ENCODE data around the gene SLC29A2. TPM values are rescaled to one million over a fixed set of nuclear protein-coding genes. Genes with fewer than 3 reads are reported as not detected.

Gene SLC29A2
- total and polyA plus RNA-seq, 2 of the 8 experiments (the other 6 are each of a cell fraction or from before 2014, with no cell fraction given): 29.3 to 31.6 TPM

GRCh38 chr11:66341502-66342126 is 29.9 kb downstream of the SLC29A2 start:
- H3K4me1 ChIP-seq (replicated peaks in 1 of 4; ENCODE audit: control insufficient read depth in 3 of 4, insufficient read depth in 4 of 4, low read length in 3 of 4): peaks cover 0 to 11% (median 9%) of the 10 kb centered on the region in 4 experiments; a peak in 6 of 7 replicates
- no peak overlapping the region; the same call in 1 of the 2 replicates for H2BK5ac ChIP-seq (ENCODE audit: low read depth, low read length)
- peaks cover 6 to 12% (median 9%) of the 10 kb centered on the region in 4 experiments; a peak in 4 of 8 replicates for H3K36me3 ChIP-seq (ENCODE audit: control insufficient read depth in 2 of 4, insufficient read depth in 4 of 4, low read length in 3 of 4)
- H2AFZ ChIP-seq (ENCODE audit: low read length): no peak overlapping the region
- ChIA-PET POLR2A (ENCODE audit: partially characterized antibody) (interaction anchor here (1.0 to 28.7 kb wide), 6 partner anchors 9 to 59 kb away, joined by 3 to 487 read pairs (median 3); partner anchors contain the start of genes SLC29A2 and YIF1A), CTCF (ENCODE audit: partially characterized antibody) (interaction anchor here (0.7 to 4.6 kb wide), 10 partner anchors 12 to 119 kb away, joined by 3 to 55 read pairs (median 4); partner anchors contain the start of genes CD248, TMEM151A and YIF1A)
- 0 out of 7 replicates have a peak overlapping the region, but pooled peaks of 1 of the 4 experiments have one; percentile 13 for H3K9ac ChIP-seq (replicated peaks in 1 of 4; ENCODE audit: extremely low read depth in 1 of 4, low read depth in 3 of 4, low read length in 3 of 4)
- no peak overlapping the region for H3K56ac ChIP-seq (replicated peaks; ENCODE audit: insufficient read length, low read depth, low read length)
- no peak overlapping the region for H3K23ac ChIP-seq (ENCODE audit: insufficient read length)
- H4K20me1 ChIP-seq (replicated peaks in 1 of 2; ENCODE audit: control insufficient read depth in 1 of 2, insufficient read depth in 2 of 2, low read length in 2 of 2): peaks cover 3 to 8% of the 10 kb centered on the region in 2 experiments
- H2AK5ac ChIP-seq (ENCODE audit: low read depth, low read length): no peak overlapping the region
- H3K4ac ChIP-seq (replicated peaks; ENCODE audit: insufficient read length, low read depth, low read length): no peak overlapping the region
- peaks cover 9% of the 10 kb centered on the region; the same call in 1 of the 2 replicates for H3K23me2 ChIP-seq (ENCODE audit: low read depth, low read length)
- no peak overlapping the region for H3K4me2 ChIP-seq (ENCODE audit: insufficient read depth in 1 of 2, low read depth in 2 of 2, low read length in 2 of 2)
- FAIRE-seq: no peak
- H3K18ac ChIP-seq (ENCODE audit: extremely low read depth, low read length): no peak overlapping the region
- H4K5ac ChIP-seq (ENCODE audit: insufficient read length, low read depth, low read length): no peak overlapping the region
- H3K27me3 ChIP-seq (replicated peaks in 1 of 4; ENCODE audit: control insufficient read depth in 3 of 4, extremely low read depth in 1 of 4, insufficient read depth in 3 of 4, low read length in 3 of 4): no peaks in the 10 kb centered on the region; a peak in 2 of 7 replicates
- H4K91ac ChIP-seq (replicated peaks; ENCODE audit: insufficient read length, low read length): peak overlapping the region; percentile 44
- no peak overlapping the region for H3K14ac ChIP-seq (ENCODE audit: insufficient read length)
- H2BK120ac ChIP-seq (replicated peaks; ENCODE audit: low read depth, low read length): no peak overlapping the region
- peaks cover 3% of the 10 kb centered on the region for H3K79me1 ChIP-seq (ENCODE audit: low read depth, low read length)
- no peak overlapping the region for H3K27ac ChIP-seq (ENCODE audit: low read depth, low read length)
- no peak overlapping the region for H2BK15ac ChIP-seq (ENCODE audit: low read length)
- no peak for DNase-seq (ENCODE audit: low read depth in 1 of 2, low spot score in 2 of 2)
- H4K8ac ChIP-seq (ENCODE audit: extremely low read depth, insufficient read depth, low read length): no peak overlapping the region
- 96% methylated on average over 20 of the region's 21 CpGs; no CpG with 5 or more reads in 1 of the 2 experiments for WGBS, 2 experiments (ENCODE audit: extremely low coverage in 1 of 2, insufficient coverage in 1 of 2, insufficient read length in 1 of 2, insufficient replicate concordance in 2 of 2, low coverage in 1 of 2, low lambda C conversion rate in 2 of 2, missing lambda C conversion rate in 1 of 2)
- H2BK20ac ChIP-seq (ENCODE audit: low read length): no peak overlapping the region
- no peak overlapping the region for H3K4me3 ChIP-seq (ENCODE audit: extremely low read depth in 1 of 4, insufficient read depth in 2 of 4, low read depth in 3 of 4, low read length in 4 of 4)
- no peak overlapping the region for H2BK12ac ChIP-seq (ENCODE audit: low read depth, low read length)
- H3K79me2 ChIP-seq (ENCODE audit: control insufficient read depth in 1 of 2, insufficient read depth in 2 of 2, low read length in 2 of 2): peaks cover 0 to 14% of the 10 kb centered on the region in 2 experiments; a peak in 2 of 4 replicates
- H3K9me3 ChIP-seq (ENCODE audit: insufficient read depth in 2 of 2, low read depth in 1 of 2, low read length in 1 of 2): no peaks in the 10 kb centered on the region
- no peak for TF ChIP-seq SIN3A (conservative IDR thresholded peaks at IDR 0.05 in 1 of 2, IDR thresholded peaks at IDR 0.05 in 1 of 2; ENCODE audit: low read depth in 1 of 2, low read length in 2 of 2)
- TF ChIP-seq GTF2F1 (IDR thresholded peaks at IDR 0.05; ENCODE audit: borderline replicate concordance, low read depth, low read length): no peak
- TF ChIP-seq TCF12 (IDR thresholded peaks at IDR 0.05; ENCODE audit: low read depth, low read length): no peak
- no peak for TF ChIP-seq BACH1 (IDR thresholded peaks at IDR 0.05; ENCODE audit: low read length)
- TF ChIP-seq ATF3 (IDR thresholded peaks at IDR 0.05; ENCODE audit: insufficient read depth, low read depth, low read length): no peak
- no peak for TF ChIP-seq SUZ12 (IDR thresholded peaks at IDR 0.05; ENCODE audit: low read length)
- no peak for TF ChIP-seq ASH2L (IDR thresholded peaks at IDR 0.05; ENCODE audit: low read length)
- TF ChIP-seq YY1 (IDR thresholded peaks at IDR 0.05; ENCODE audit: low read depth, low read length): no peak
- no peak for TF ChIP-seq RAD21 (IDR thresholded peaks at IDR 0.05 in 1 of 2, conservative IDR thresholded peaks at IDR 0.05 in 1 of 2; ENCODE audit: low read depth in 2 of 2, low read length in 2 of 2)
- TF ChIP-seq MAX (IDR thresholded peaks at IDR 0.05): no peak
- TF ChIP-seq TAF1 (IDR thresholded peaks at IDR 0.05; ENCODE audit: low read depth, low read length): no peak
